Gastrocnemius medialis (tissue), 4 donors: Measurements from ENCODE around the gene TSPAN5. TPM values are rescaled to one million over a fixed set of nuclear protein-coding genes. Genes with fewer than 3 reads are reported as not detected.

Experiments
- ATAC-seq, 2 donors: fragments of 150-250 bp; one replicate each; pipeline ENCODE4 v1.9.1; 2016
- DNase-seq, 2 donors: peaks; one replicate each; pipeline ENCODE4 v3.0.0-alpha.2; 2019
- H3K27ac ChIP-seq, 4 donors: fragments of 200-600 bp; sonication (generic); 1 replicate in 1 of 4; 2 replicates in 3 of 4; pipeline ENCODE4 v1.5.1; 2016 to 2018; ENCODE audit warnings: mild to moderate bottlenecking in 2 of 4, moderate library complexity in 1 of 4
- H3K27me3 ChIP-seq, 3 donors: fragments of 200-600 bp; sonication (generic) in 2 of 3; 1 replicate in 1 of 3; 2 replicates in 2 of 3; pipeline versions ENCODE4 v1.5.1 to v1.6.0; 2016 to 2019; ENCODE audit warnings: mild to moderate bottlenecking in 1 of 3, moderate library complexity in 1 of 3
- H3K36me3 ChIP-seq, 2 donors: fragments of 200-600 bp; sonication (generic) in 1 of 2; one replicate each; pipeline ENCODE4 v1.5.1; 2017 to 2018
- H3K4me1 ChIP-seq, 2 donors: fragments of 200-600 bp; sonication (generic) in 1 of 2; one replicate each; pipeline ENCODE4 v1.5.1; 2016 to 2017; ENCODE audit warnings: mild to moderate bottlenecking in 2 of 2
- H3K4me3 ChIP-seq, 4 donors: fragments of 200-600 bp; sonication (generic) in 3 of 4; 1 replicate in 1 of 4; 2 replicates in 3 of 4; pipeline ENCODE4 v1.5.1; 2016 to 2019; ENCODE audit warnings: mild to moderate bottlenecking in 2 of 4
- H3K9me3 ChIP-seq, 3 donors: fragments of 200-600 bp; sonication (generic) in 2 of 3; 1 replicate in 1 of 3; 2 replicates in 2 of 3; pipeline ENCODE4 v1.5.1; 2016 to 2019
- POLR2A ChIP-seq, 2 donors: fragments of 450-650 bp; IDR thresholded peaks; one replicate each; pipeline ENCODE4 v1.6.1; 2017; ENCODE audit warnings: antibody characterized with exemption in 2 of 2, mild to moderate bottlenecking in 2 of 2, moderate library complexity in 2 of 2
- in situ Hi-C, 4 donors: fragments of 200-750 bp; cut with MboI; loops; one replicate each; pipeline versions ENCODE4 v1.15.0 to v1.8.0; 2017; ENCODE audit warnings: low sequenced_read_pairs in 4 of 4
- intact Hi-C: fragments of 100-400 bp; cut with DNase I; formaldehyde crosslinking; loops from one replicate; pipeline ENCODE4 v1.15.1; 2023; ENCODE audit warnings: low total_unique reads
- total RNA-seq, 4 donors: library from RNA; depleted of rRNA; stranded (reverse); fragments of >200 nt; gene quantifications; one replicate each; pipeline versions ENCODE4 v1.1.0 to v1.2.3, GENCODE V29; 2016
- TF ChIP-seq, protein P1 (sequence below), 5 experiments: fragments of 450-650 bp in 3 of 5; fragments of 200-600 bp in 2 of 5; sonication (generic) in 2 of 5; IDR thresholded peaks in 4 of 5; conservative IDR thresholded peaks in 1 of 5; 1 replicate in 4 of 5; 2 replicates in 1 of 5; pipeline ENCODE4 v1.5.1; 2016 to 2019; ENCODE audit warnings: antibody characterized with exemption in 5 of 5, mild to moderate bottlenecking in 3 of 5, moderate library complexity in 3 of 5

TSPAN5 gene
- total RNA-seq, 4 donors from 2014 or later: 0.55 to 18.7 (median 0.79) TPM

GRCh38 chr4:98656886-98657285 is 1.5 kb downstream of the TSPAN5 start:
- in situ Hi-C loops: loop anchor here in 1 of 4 donors (25.0 kb wide), 1 partner anchor 395 kb away; the partner anchor contains the start of gene RAP1GDS1
- no peak for DNase-seq
- ATAC-seq: no peak
- Histone ChIP-seq H3K36me3 (no peaks in the 10 kb centered on the region), H3K27me3 (peaks cover 0 to 17% (median 0%) of the 10 kb centered on the region in 3 donors), H3K4me3 (peak overlapping the region in 3 of 4 donors; percentile 68 to 75 (median 70)), H3K9me3 (no peaks in the 10 kb centered on the region), H3K27ac (no peak overlapping the region), H3K4me1 (peaks cover 21 to 28% of the 10 kb centered on the region in 2 donors)
- intact Hi-C loops: loop anchor here (5.0 to 10.0 kb wide), 2 partner anchors 192 to 340 kb away; partner anchors contain the start of gene METAP1
- TF ChIP-seq POLR2A (IDR thresholded peaks at IDR 0.05): no peak
- TF ChIP-seq, protein P1, sequence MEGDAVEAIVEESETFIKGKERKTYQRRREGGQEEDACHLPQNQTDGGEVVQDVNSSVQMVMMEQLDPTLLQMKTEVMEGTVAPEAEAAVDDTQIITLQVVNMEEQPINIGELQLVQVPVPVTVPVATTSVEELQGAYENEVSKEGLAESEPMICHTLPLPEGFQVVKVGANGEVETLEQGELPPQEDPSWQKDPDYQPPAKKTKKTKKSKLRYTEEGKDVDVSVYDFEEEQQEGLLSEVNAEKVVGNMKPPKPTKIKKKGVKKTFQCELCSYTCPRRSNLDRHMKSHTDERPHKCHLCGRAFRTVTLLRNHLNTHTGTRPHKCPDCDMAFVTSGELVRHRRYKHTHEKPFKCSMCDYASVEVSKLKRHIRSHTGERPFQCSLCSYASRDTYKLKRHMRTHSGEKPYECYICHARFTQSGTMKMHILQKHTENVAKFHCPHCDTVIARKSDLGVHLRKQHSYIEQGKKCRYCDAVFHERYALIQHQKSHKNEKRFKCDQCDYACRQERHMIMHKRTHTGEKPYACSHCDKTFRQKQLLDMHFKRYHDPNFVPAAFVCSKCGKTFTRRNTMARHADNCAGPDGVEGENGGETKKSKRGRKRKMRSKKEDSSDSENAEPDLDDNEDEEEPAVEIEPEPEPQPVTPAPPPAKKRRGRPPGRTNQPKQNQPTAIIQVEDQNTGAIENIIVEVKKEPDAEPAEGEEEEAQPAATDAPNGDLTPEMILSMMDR (IDR thresholded peaks at IDR 0.05 in 4 of 5, conservative IDR thresholded peaks at IDR 0.05 in 1 of 5): no peak

- Histone ChIP-seq H3K4me1 (peaks cover 18 to 26% of the 10 kb centered on the region in 2 donors), H3K27ac (no peak overlapping the region), H3K4me3 (no peak overlapping the region), H3K9me3 (no peaks in the 10 kb centered on the region), H3K27me3 (peaks cover 0 to 17% (median 0%) of the 10 kb centered on the region in 3 donors), H3K36me3 (no peaks in the 10 kb centered on the region)
- in situ Hi-C loops: loop anchor here in 1 of 4 donors (25.0 kb wide), 1 partner anchor 394 kb away; the partner anchor contains the start of gene RAP1GDS1
- no peak for DNase-seq
- intact Hi-C loops: loop anchor here (5.0 to 10.0 kb wide), 2 partner anchors 192 to 341 kb away; partner anchors contain the start of gene METAP1
- ATAC-seq: no peak
- TF ChIP-seq, protein P1 (IDR thresholded peaks at IDR 0.05 in 4 of 5, conservative IDR thresholded peaks at IDR 0.05 in 1 of 5): no peak
- no peak for TF ChIP-seq POLR2A (IDR thresholded peaks at IDR 0.05)
Measured at GRCh38 chr4:98656443-98656842, 2.0 kb downstream of the TSPAN5 start.

DNA sequence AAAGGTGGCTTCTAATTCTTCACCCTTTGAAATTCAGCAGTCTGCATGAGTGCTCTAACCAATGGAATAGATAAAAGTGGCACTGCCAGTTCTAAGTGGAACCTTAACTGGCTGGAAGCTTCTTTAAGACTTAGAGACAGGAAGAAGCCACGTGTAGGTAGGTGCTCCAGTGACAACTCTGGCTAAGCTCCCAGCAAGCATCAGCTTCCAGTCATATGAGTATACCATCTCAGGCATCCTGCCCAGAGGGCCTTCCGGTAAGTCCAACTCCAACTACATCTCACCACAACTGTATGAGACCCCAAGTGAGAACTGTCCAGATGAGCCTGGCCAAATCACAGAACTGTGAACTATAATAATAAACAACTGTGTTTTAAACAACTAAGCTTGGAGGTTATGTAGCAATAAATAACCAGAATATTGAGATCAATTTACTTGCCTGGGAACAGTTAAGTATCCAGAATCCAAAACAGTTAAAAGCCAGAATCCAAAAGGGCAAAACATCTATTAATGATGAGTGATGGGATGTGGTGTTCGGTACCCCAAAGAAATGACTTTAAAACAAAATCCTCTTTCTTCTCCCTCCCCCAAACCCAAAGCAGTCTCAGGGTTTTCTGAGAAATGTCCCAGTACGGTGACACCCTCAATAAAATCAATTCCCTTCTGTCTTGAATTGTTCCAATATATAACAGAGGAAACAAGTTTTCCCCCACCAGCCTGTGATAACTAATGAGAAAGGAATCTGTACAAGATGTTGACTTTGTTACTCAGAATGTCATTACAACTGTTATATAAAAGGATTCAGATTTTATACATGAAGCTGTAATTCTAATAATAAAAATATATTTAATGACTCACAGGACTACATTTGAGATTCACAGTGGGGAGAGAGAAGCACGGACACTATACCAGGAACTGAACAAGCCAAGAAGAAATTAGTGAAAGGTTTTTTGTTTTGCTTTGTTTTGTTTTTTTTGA is 4.2 kb downstream of the TSPAN5 start:
- no peak overlapping the region for H3K27ac ChIP-seq
- in situ Hi-C loops: loop anchor here in 1 of 4 donors (25.0 kb wide), 1 partner anchor 392 kb away; the partner anchor contains the start of gene RAP1GDS1

GRCh38 chr4:98652996-98653395 is 5.4 kb downstream of the TSPAN5 start:
- ATAC-seq: no peak
- Histone ChIP-seq H3K4me3 (no peak overlapping the region), H3K36me3 (no peaks in the 10 kb centered on the region), H3K4me1 (peaks cover 6 to 13% of the 10 kb centered on the region in 2 donors), H3K27me3 (peaks cover 0 to 17% (median 0%) of the 10 kb centered on the region in 3 donors), H3K27ac (no peak overlapping the region), H3K9me3 (no peaks in the 10 kb centered on the region)
- TF ChIP-seq, protein P1 (IDR thresholded peaks at IDR 0.05 in 4 of 5, conservative IDR thresholded peaks at IDR 0.05 in 1 of 5): no peak
- TF ChIP-seq POLR2A (IDR thresholded peaks at IDR 0.05): no peak
- no peak for DNase-seq
- in situ Hi-C loops: loop anchor here in 1 of 4 donors (25.0 kb wide), 1 partner anchor 391 kb away; the partner anchor contains the start of gene RAP1GDS1
- intact Hi-C loops: loop anchor here (10.0 kb wide), 1 partner anchor 188 kb away; no protein-coding TSS in a partner anchor

More for the DNA sequence above, 4.2 kb downstream of the TSPAN5 start:
- Histone ChIP-seq H3K36me3 (no peaks in the 10 kb centered on the region), H3K27me3 (peaks cover 0 to 17% (median 0%) of the 10 kb centered on the region in 3 donors), H3K4me3 (no peak overlapping the region), H3K4me1 (peaks cover 6 to 13% of the 10 kb centered on the region in 2 donors), H3K9me3 (no peaks in the 10 kb centered on the region)
- no peak for DNase-seq
- intact Hi-C loops: loop anchor here (10.0 kb wide), 1 partner anchor 189 kb away; no protein-coding TSS in a partner anchor
- TF ChIP-seq POLR2A (IDR thresholded peaks at IDR 0.05): no peak
- TF ChIP-seq, protein P1 (IDR thresholded peaks at IDR 0.05 in 4 of 5, conservative IDR thresholded peaks at IDR 0.05 in 1 of 5): no peak
- ATAC-seq: peak in 1 of 2 donors; percentile 71
